ENCODE measurements around the gene PUS7L.

DNA sequence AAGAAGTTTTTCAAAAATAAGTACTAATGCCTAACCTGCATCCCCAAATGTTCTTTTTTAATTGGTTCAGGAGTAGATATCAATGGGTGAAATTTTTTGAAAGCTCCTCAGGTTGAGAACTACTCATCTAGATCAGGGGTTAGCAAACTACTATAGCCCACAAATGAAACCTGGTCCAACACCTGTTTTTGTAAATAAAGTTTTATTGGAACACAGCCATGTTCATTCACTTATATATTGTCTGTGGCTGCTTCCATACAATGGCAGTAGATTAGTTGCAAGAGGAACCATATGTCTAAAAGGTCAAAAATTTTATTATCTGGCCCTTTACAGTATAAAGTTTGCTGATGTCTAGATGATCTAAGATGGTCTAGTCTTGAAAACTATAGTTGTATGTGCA is 13.8 kb downstream of the PUS7L start:
- TF ChIP-seq CTCF (conservative IDR thresholded peaks at IDR 0.05) (no peak), ZFX (IDR thresholded peaks at IDR 0.05) (no peak)
